ENCODE measurements around the gene WWC1. TPM values are rescaled to one million over a fixed set of nuclear protein-coding genes. Genes with fewer than 3 reads are reported as not detected.

The WWC1 gene
- total RNA-seq, 1 donor from 2014 or later, result 48.6 TPM

- no peaks in the 10 kb centered on the region for H3K27me3 ChIP-seq (ENCODE audit: insufficient read depth, low read length)
- peak overlapping the region; percentile 44 for H3K27ac Mint-ChIP-seq (ENCODE audit: unreplicated experiment)
- H3K4me3 Mint-ChIP-seq (ENCODE audit: unreplicated experiment), result no peak overlapping the region
- H3K4me1 ChIP-seq (ENCODE audit: insufficient read depth, low read length), result peaks cover 22% of the 10 kb centered on the region
- DNase-seq (ENCODE audit: low read depth) (no peak), FAIRE-seq (no peak)
- H3K36me3 ChIP-seq (ENCODE audit: insufficient read depth, low read length), result no peaks in the 10 kb centered on the region
- no peaks in the 10 kb centered on the region for H3K9me3 ChIP-seq (ENCODE audit: insufficient read depth, low read depth, low read length)
- no peak overlapping the region for H3K4me3 ChIP-seq (ENCODE audit: insufficient read depth, low read depth, low read length)
- no peaks in the 10 kb centered on the region for H4K20me1 ChIP-seq (ENCODE audit: insufficient read depth, low read length)
- no peaks in the 10 kb centered on the region for H3K9me3 Mint-ChIP-seq (ENCODE audit: unreplicated experiment)
- peak overlapping the region; percentile 2 for H3K4me2 ChIP-seq (ENCODE audit: low read length)
- TF ChIP-seq, protein P1, sequence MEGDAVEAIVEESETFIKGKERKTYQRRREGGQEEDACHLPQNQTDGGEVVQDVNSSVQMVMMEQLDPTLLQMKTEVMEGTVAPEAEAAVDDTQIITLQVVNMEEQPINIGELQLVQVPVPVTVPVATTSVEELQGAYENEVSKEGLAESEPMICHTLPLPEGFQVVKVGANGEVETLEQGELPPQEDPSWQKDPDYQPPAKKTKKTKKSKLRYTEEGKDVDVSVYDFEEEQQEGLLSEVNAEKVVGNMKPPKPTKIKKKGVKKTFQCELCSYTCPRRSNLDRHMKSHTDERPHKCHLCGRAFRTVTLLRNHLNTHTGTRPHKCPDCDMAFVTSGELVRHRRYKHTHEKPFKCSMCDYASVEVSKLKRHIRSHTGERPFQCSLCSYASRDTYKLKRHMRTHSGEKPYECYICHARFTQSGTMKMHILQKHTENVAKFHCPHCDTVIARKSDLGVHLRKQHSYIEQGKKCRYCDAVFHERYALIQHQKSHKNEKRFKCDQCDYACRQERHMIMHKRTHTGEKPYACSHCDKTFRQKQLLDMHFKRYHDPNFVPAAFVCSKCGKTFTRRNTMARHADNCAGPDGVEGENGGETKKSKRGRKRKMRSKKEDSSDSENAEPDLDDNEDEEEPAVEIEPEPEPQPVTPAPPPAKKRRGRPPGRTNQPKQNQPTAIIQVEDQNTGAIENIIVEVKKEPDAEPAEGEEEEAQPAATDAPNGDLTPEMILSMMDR (IDR thresholded peaks at IDR 0.05; ENCODE audit: insufficient read depth, low read depth, low read length), result no peak
- no peak for TF ChIP-seq EZH2 (IDR thresholded peaks at IDR 0.05; ENCODE audit: insufficient read depth, low read length)
- H3K9ac ChIP-seq (ENCODE audit: low read length), result no peak overlapping the region
- peaks cover 4% of the 10 kb centered on the region for H3K79me2 ChIP-seq (ENCODE audit: insufficient read depth, low read length)
- H2AFZ ChIP-seq (ENCODE audit: low read depth, low read length), result no peak overlapping the region
- peaks cover 31% of the 10 kb centered on the region for H3K4me1 Mint-ChIP-seq (ENCODE audit: low read depth, unreplicated experiment)
- no peak overlapping the region for H3K27ac ChIP-seq (ENCODE audit: low read depth, low read length)
- no peaks in the 10 kb centered on the region for H3K27me3 Mint-ChIP-seq (ENCODE audit: low read depth, unreplicated experiment)
- H3K36me3 Mint-ChIP-seq (ENCODE audit: low read depth, unreplicated experiment), result peaks cover 9% of the 10 kb centered on the region
These were observed 10.3 kb downstream of the WWC1 start for GRCh38 chr5:168301593-168302390.

GRCh38 chr5:168302785-168303184 lies 11.3 kb downstream of the WWC1 start:
- no peaks in the 10 kb centered on the region for H3K9me3 ChIP-seq (ENCODE audit: insufficient read depth, low read depth, low read length)
- H3K4me1 Mint-ChIP-seq (ENCODE audit: low read depth, unreplicated experiment), result peaks cover 31% of the 10 kb centered on the region
- H3K79me2 ChIP-seq (ENCODE audit: insufficient read depth, low read length), result no peaks in the 10 kb centered on the region
- H3K4me3 Mint-ChIP-seq (ENCODE audit: unreplicated experiment), result no peak overlapping the region
- no peak overlapping the region for H2AFZ ChIP-seq (ENCODE audit: low read depth, low read length)
- TF ChIP-seq, protein P1 (IDR thresholded peaks at IDR 0.05; ENCODE audit: insufficient read depth, low read depth, low read length), result no peak
- no peak for TF ChIP-seq EZH2 (IDR thresholded peaks at IDR 0.05; ENCODE audit: insufficient read depth, low read length)
- H3K36me3 Mint-ChIP-seq (ENCODE audit: low read depth, unreplicated experiment), result peaks cover 9% of the 10 kb centered on the region
- no peaks in the 10 kb centered on the region for H3K9me3 Mint-ChIP-seq (ENCODE audit: unreplicated experiment)
- H3K4me2 ChIP-seq (ENCODE audit: low read length), result no peak overlapping the region
- no peak overlapping the region for H3K27ac Mint-ChIP-seq (ENCODE audit: unreplicated experiment)
- FAIRE-seq (no peak), DNase-seq (ENCODE audit: low read depth) (no peak)
- no peaks in the 10 kb centered on the region for H3K27me3 Mint-ChIP-seq (ENCODE audit: low read depth, unreplicated experiment)
- H3K27me3 ChIP-seq (ENCODE audit: insufficient read depth, low read length), result no peaks in the 10 kb centered on the region
- peaks cover 22% of the 10 kb centered on the region for H3K4me1 ChIP-seq (ENCODE audit: insufficient read depth, low read length)
- no peak overlapping the region for H3K9ac ChIP-seq (ENCODE audit: low read length)
- no peaks in the 10 kb centered on the region for H3K36me3 ChIP-seq (ENCODE audit: insufficient read depth, low read length)
- H3K27ac ChIP-seq (ENCODE audit: low read depth, low read length), result no peak overlapping the region
- H3K4me3 ChIP-seq (ENCODE audit: insufficient read depth, low read depth, low read length), result no peak overlapping the region
- H4K20me1 ChIP-seq (ENCODE audit: insufficient read depth, low read length), result no peaks in the 10 kb centered on the region
